SK-N-SH (cell line): ENCODE data around the gene GRM5.

Experiments used
- CTCF ChIP-seq: fragments of 200-600 bp; sonication (generic); IDR thresholded peaks from 2 replicates; pipeline ENCODE4 v1.6.1; 2017; ENCODE audit warnings: antibody characterized with exemption, mild to moderate bottlenecking, moderate library complexity
- EZH2phosphoT487 ChIP-seq: fragments of 200-600 bp; sonication (generic); IDR thresholded peaks from 2 replicates; pipeline ENCODE4 v1.6.1; 2017; ENCODE audit warnings: low read depth, mixed run types, mild to moderate bottlenecking, antibody characterized with exemption, moderate library complexity, borderline replicate concordance

GRCh38 chr11:88464528-88464927 lies 601.3 kb downstream of the GRM5 start:
- no peak for TF ChIP-seq CTCF
- no peak for TF ChIP-seq EZH2phosphoT487
